ENCODE data around the gene CTBP1. TPM values are rescaled to one million over a fixed set of nuclear protein-coding genes. Genes with fewer than 3 reads are reported as not detected.
A peak's percentile ranks its signal among the peaks of the same experiment; 100 is the strongest.

Gene CTBP1
- polyA plus RNA-seq, 1 donor: 112 TPM

DNA sequence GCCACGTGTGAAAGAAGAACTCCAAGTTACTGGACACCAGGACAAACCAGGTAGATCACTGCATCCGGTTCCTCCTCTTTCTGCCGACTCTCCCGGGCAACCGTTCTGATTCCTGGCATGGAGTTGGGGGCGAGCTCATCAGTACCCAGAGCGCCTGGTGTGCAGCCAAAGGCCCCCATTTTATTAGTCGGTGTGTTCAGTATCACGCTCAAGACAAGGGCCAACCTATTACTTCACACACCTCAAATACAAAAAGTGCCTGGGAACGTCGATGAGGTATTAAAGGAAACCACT is 2.8 kb upstream of the CTBP1 start:
- no peak for DNase-seq

DNA sequence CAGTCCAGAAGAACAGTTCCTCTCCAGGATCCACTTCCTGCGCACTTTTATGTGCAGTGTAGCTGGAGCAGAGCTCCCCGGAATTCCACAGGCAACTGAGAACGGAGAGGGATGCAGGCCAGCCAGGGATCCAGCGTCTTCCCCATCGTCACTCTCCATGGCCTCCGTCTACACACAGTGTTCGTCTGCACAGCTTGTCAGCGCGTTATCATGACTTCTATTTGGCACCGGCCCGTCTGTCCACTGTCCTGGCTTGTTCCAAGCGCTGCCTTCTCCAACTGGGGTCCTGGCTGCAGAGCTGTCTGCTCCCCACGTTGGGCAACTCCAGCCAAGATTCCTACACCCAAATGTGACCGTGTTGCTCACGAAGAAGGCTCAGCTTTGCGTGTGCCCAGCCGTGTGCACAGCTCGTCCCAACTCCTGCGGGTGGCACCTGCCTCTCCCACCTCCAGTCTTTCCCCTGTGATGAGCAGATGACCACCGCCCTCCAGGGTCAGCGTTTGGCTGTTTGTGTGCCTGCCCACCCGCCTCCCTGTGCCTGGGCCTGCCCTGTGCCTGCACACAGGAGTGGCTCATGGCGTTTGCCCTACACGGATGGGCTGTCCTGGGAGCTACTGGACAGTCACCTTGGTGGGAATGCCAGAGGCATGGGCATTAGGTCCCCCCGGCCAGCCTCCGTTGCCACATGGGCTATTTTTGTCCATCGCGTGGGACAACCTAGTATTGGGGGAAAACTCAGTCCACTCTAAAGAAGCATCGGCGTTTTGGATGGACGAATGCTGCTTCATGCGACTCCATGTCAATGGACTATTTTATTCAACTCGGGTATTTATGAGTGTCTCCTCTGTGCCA is 2.2 kb upstream of the CTBP1 start:
- DNase-seq: no peak

DNA sequence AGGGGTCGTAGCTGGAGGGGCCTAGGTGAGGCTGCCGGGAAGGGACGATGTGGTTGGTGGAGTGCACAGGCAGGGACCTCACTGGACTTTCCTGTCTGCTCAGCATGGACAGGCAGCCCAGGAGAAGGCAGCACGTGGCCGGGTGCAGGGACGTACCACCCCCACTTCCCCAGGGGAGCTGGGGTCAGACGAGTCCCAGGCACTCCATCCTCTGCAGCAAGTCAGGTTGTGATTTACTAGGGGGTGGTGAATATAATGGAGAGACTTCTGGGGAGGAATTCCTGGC is 1.5 kb upstream of the CTBP1 start:
- no peak for DNase-seq

DNA sequence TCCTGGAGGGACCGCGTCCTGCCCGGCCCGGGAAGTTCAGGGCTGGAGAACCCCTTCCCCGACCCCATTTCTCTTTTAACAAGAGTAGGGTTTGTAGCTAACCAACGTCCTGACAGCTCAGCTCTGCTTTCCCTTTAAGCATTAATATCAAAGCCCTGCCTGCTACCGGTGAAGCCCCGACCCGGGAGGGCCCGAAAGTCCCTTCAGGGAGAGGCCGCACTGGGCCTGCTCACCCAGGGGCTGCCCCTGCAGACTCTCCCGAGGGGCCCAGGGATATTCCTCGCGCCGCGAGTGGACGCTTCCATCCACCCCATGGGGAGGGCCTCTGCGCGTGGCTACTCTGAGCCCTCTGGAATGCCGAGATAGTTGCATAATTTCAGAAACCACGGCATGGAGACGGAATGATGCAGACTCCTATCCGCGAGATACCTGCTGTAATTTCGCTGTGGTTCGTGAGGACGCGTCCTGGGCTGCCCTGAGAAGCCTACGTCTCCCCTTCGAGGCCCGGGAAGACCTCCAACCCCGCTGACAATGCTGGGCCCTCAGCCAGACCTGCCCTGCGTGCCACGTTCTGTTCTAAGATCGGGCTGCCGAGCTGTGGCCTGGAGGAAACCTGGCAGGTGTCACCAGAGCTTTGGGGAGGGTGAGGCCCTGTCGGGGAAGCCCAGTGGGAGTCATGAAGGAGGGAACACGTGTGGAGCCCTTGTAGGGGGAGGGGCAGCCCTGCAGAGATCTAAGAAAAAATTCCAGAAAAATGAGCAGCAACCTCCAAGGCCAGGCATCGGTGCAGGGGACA is 999 bp upstream of the CTBP1 start:
- DNase-seq: no peak

DNA sequence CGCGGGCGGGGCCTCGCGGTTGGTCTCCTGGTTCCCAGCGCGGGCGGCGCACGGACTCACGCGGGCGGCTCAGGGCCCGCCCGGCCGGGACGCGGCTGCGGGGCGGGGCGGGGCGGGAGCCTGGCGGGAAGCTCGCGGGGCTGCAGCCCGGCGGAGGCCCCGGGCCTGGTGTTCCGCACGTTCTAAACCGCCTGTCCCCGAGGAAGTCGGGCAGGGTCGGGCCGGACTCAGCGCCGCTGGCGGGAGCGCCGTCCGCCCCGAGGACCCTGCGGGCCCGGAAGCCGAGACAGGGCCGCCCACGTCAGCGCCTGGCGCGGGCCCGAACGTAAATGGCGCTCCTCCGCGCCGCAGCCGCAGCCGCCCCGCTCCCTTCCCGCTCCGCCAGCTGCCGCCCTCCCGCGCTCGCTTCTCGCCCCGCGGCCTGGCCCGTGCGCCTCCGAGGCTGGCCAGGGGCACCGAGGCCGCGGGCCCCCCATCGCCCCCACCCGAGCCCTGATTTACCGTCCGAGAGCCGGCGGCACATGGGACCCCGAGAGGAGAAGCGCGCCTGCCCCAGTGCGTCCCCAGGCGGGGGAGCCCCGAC is 309 bp upstream of the CTBP1 start:
- DNase-seq: peak; percentile 86

DNA sequence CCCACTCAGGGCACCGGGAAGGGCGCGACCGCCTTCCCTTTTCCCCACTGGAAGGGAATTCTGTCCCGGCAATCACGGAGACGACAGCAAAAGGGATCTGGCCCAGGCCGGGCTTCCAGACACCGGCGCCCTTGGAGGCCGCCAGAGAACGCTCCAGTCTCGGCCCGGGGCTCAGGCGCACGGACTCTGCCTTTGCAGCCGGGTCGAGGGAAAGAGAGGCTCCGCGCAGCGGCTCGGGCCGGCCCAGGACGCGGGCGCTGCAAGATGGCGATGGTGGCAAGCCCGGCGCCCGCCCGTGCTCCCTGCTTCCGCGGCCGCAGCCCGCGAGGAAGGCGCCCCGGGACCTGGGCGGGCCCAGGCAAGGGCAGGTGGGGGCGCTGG is 1.1 kb downstream of the CTBP1 start:
- DNase-seq: no peak

DNA sequence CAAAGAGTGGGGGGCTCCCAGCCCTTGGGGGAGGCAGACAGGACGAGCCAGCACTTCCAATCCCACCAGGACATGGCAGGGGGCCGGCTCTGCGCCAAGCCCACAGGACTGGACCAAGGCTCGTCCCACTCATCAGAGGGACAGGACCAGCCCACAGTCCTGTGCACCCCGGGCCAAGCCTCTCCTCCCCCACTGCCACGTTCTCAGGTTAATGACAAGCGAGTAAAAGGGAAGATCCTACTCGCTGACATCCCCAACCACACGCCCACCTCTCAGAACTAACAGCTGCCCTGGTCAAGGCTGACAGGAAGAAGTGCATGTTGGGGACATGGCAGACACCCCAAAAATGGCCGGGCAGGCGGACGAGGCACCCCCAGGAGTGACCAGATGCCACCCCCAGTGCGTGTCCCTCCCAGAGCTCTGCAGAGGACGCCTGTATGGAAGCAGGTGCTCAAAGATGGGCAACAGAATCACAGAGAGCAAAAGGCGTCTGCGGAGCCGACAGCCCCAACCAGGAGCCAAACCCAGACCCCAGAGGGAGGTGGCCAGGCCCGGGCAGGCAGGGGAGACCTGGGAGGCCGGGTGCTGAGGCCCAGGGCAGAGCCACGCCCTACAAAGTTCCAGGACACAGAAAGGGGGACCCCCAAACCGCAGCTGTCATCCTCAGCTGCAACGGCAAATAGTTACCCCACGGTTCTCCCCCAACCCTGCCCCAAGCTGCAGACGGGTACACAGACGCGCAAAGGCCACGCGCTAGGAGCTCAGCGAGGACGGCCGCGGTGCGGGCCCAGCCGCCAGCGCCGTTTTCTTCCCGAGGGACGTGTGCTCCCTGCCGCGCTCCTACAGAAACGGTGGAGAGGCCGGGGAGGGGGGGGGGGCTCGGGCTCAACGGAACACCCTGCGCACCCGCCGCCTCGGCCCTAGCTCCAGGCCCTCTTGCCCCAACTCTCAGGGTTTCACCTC is 1.7 kb downstream of the CTBP1 start:
- DNase-seq: no peak

DNA sequence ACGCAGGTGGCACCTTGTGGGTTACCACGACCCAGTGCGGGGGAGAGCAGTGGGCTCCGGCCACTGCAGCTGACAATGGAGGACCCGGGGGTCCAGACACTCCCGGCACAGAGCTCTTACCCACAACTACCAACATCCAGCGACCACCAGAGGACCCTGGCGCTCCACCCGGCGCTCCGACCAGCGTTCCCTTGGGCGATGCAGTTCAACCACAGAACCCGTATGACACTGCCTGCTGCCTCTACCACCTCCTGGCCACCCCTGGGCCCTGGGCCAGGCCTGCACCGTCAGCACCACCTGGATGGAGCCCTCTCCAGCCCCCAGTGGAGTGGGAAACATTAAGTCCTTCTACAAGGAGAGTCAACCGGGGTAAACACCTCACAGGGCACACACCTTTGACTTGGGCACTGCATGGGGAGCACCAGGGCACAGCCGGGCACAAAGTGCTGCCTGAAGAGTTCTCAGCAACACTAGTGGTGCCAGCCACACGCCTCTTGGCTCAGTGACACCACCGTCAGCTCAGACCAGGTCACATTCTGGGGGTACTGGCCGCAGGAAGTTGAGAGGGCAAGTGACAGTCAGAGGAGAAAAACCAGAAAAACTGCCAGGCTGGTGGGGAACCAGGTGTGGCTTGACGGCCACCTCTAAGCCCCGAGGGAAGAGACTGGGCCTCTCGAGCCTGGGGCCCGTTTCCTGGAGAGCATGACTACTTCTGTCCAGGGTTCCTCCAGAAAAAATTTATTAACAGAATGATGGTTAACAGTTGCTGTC is 2.6 kb downstream of the CTBP1 start:
- no peak for DNase-seq

DNA sequence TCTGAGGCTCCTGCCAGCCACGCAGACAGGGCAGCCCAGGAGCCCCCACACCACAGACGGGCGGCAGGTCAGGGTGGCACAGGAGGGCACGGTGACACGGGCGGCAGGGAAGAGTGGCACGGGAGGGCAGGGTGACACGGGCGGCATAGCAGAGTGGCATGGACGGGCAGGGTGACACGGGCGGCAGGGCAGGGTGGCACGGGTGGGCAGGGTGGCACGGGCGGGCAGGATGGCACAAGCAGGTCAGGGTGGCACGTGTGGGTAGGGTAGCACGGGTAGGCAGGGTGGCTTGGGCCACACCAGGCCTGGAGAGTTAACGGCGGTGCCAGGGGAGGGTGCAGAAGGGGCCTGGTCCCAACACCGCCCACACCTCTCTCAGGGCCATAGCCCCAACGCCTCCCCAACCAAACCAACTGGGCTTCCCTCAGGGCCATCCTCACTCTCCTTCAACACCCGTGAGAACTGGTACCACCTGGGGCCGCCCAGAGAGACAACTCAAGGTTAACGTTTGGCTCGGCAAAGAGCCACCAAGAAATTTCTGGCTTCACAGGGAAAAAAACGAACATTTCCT is 3.4 kb downstream of the CTBP1 start:
- DNase-seq: no peak

DNA sequence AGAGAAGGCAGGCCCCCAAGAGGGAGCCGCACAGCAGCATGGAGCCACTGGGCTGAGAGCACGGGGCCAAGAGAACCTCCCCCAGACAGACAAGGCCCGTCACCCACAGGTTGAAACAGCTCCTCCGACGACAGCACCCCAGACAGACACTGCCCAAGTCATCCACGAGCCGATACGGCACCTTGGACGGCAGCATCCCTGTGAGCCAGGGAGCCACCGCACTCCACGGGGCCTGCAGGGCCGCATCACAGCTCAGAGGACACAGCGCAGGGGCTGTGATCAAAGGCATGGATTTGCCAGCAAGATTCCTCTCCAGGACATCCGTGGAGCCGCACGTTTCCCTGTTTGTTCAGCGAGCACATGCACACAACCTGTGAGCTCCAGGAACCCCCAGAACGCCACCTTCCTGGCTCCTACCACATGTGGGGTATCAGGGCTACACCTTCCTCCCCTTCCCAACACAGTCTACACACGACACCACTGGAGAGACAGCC is 3.9 kb downstream of the CTBP1 start:
- no peak for DNase-seq

DNA sequence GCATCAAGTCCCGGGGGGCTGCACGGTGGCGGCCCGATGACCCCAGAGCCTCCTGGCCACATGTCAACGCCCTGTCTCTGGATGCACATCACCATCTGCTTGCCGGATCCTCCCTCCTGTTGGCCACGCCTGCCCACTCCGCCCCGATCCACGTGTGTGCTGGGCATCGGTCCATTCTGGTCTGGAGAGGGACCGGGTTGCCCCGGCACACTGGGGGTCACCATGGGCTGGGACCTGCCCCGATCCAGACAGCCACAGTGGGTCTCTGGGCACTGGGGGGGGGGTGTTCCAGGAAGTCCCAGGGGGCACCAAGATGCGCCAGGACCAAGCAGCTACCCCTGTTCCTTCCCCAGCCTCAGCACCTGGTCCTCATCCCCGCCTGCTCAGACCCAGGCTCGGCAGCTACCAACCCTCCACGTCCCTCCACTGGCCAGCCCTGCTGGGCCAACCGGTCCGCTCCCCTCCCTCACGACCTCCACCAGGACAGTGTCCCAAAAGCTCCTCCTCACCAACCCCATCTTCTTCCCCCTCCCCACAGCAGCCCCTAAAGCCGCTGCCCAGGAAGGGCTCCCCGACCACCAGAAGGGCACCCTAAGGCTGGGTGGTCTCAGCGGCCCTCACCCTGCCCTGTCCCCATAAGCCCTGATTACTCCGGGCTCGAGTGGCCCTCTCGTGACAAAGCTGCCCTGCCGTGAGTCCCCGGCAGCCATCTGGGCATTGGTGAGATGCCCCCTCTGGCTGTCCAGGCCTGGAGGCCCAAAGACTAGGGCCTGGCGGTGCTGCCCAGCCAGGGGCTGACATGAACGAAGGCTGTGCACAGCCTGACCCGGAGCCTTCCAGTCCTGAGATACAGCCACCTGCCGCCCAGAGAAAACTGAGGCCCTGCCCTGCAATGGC is 4.6 kb downstream of the CTBP1 start:
- no peak for DNase-seq

DNA sequence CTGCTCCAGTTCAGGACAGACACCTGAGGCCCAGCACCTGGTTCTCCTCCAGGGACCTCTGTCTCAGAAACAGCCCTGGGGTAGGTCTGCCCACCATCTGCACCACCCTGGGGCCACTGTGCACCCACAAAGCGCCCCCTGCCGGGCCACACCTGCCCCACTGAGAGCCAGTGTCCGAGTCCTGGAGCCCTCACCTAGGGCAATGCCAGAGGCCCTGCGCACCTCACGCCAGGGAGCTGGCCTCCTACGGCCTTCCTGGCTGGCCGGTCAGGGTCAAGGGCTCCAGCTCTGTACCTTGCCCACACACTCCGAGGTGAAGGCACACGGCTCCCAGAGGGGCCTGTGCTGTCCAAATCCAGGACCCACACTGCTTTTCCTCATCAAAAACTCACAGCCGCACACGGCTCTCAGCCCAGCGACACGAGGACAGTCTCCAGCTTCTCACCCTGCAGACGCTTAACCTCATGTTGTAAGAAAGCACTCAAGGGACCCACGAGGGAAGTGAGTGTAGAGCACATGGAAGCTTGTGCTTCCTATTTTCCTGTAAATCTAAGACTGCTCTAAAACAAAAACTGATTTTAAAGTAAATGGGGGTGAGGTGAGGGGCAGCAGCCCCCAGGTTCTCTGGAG is 5.4 kb downstream of the CTBP1 start:
- no peak for DNase-seq

DNA sequence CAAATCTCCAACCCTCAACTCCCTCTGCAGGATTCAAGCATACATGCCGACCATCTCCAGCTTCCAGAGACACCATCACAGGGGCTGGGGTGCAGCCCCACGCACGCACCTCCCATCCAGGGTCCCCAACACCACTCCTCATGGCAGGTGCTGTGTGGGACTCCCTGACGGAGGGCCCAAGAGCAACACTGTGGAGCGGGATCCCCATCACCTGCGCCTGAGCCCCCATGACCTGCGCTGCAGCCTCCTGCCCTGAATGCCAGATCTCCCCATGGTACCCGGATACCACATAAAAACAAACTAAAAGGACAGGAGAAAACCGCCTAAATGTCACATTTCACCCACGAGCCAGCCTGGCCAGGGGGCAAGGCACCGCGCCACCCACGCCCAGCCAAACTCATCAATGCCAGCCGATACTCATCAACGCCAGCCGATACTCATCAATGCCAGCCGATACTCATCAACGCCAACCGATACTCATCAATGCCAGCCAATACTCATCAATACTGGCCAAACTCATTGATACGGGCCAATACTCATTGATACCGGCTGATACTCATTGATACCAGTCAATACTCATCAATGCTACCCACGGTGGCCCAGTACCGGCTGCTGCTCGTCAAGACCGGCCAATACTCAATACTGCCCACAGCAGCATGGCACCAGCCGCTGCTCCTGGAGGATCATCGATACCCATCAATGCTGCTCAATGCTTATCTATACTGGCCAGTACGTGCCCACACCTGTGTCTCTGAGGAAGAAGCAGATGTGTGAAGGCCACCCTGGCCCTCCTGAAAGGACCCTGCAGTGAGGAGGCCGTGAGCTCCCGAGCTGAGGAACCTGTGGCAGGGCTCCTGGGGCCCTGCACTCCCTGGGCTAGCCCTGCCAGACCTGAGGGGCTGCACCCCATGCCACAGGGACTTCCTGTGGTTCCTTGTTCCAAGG is 6.2 kb downstream of the CTBP1 start:
- DNase-seq: no peak

DNA sequence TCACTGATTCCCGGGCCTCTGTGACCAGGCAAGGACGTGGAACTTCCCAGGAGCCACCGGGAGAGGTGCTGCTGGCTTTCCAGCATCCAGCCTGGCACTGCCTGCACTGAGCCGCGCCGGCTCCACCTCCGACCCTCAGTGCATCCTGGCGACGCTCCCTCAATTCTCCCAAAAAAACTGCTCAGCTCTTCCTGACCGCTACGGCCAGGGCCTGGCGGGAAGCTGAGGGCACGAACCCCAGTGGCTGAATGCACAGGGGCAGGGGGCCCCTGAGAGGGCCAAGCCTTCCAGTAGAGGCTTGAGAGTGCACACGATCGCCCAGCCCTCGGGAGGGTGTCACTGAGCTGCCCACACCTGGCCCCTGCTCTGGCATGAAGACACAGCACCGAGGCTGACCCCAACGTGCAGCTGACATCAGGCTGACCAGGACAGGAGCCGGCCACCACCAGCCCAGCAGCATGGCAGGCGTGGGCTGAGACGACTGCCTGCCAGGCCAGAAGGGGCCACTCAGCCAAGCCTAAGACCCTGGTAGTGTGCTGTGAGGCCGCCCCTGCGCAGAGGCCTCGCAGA is 6.9 kb downstream of the CTBP1 start:
- no peak for DNase-seq

DNA sequence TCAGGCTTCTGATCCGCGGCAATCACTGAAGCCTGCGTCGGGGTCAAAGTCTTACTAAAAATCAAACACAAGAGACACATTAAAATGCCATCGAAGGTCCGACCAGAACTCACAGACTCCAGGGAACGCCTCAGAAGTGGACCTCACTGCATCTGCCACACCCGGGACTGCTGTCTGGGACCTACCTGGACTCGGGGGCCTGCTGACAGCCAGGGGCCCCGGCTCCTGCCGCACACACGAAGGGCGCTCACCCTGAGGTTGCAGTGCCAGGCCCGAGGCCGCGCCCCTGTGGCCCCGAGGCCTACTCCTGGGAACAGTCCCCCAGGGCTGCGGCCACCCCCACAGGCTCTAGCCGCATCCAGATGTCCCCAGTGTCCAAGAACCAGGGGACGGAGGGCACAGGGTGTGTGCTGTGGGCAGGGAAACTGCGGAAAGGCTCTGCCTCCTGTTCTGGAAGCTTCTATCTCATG is 7.4 kb downstream of the CTBP1 start:
- no peak for DNase-seq

DNA sequence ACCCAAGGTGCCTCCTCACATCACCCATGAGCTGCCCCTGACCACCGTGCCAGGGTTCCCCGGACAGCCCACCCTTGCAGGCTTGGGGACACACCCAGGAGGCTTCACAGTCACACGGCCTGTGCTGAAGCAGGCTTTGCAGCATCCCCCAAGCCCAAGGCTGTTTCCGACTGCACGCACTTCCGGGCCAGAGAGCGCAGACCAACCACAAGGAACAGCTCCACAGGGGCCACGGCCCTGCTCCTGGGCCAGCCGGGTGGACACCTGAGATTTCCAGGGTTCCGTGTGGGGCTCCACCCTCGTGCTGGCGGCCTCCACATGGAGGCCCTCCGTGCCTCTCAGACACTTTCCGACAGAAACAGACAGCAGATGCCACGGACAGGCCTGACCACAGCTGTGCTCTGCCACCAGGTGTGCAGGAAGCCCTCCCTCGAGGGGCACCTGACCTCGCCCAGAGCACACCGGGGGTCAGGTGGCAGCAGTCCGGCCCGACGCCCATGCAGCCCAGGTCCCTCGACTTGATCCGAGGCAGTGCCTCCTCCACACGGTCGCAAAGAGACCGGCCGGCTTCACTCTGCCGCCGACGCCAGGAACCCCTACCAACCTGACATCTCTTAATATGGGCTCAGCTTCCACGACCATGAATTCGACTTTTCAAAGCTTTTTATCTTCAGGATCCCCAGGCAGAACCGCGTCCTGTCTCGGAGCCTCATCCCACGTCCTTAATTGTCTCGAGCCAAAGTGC is 8.0 kb downstream of the CTBP1 start:
- DNase-seq: no peak

DNA sequence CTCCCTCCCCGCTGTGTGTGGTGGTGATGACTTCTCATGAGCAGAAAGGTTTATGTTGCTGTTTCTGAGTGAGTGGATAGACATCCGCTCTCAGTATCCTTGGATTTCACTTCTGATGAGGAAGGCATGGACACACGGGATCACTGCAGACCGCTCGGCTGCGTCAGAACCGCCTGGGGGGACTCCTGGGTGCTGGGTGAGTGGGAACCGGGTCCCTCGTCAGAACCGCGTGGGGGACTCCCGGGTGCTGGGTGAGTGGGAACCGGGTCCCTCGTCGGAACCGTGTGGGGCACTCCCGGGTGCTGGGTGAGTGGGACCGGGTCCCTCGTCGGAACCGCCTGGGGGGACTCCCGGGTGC is 9.0 kb downstream of the CTBP1 start:
- no peak for DNase-seq
